Trophoblast cell (in vitro differentiated cells and primary cell): ENCODE measurements around the gene SH3GLB1.
"Not testable (repeated sequence)": the region's sequence is repeated elsewhere in the genome, so short reads cannot be mapped to it uniquely, and the experiment has no call there.

ENCODE experiments used
- DNase-seq, 2 donors: peaks; one replicate each; pipeline ENCODE4 v3.0.0-alpha.2; 2016
- H2AFZ ChIP-seq: 2 replicates; pipeline ENCODE4 v1.6.1; 2013; ENCODE audit warnings: low read length, moderate library complexity, mild to moderate bottlenecking; ENCODE audit not compliant: insufficient read depth, poor library complexity
- H2AK5ac ChIP-seq: 2 replicates; pipeline ENCODE4 v1.6.1; 2013; ENCODE audit warnings: mild to moderate bottlenecking, low read length
- H2BK120ac ChIP-seq: 2 replicates; pipeline ENCODE4 v1.6.1; 2013; ENCODE audit warnings: low read length, mild to moderate bottlenecking, moderate library complexity; ENCODE audit not compliant: insufficient read depth, poor library complexity
- H2BK12ac ChIP-seq: 2 replicates; pipeline ENCODE4 v1.6.1; 2013; ENCODE audit warnings: mild to moderate bottlenecking, low read length, moderate library complexity
- H2BK5ac ChIP-seq: 2 replicates; pipeline ENCODE4 v1.6.1; 2013; ENCODE audit warnings: low read length, low read depth, moderate library complexity, mild to moderate bottlenecking; ENCODE audit not compliant: poor library complexity
- H3K14ac ChIP-seq: 2 replicates; pipeline ENCODE4 v1.6.1; 2013; ENCODE audit warnings: mild to moderate bottlenecking, low read length
- H3K18ac ChIP-seq: 2 replicates; pipeline ENCODE4 v1.6.1; 2013; ENCODE audit warnings: mild to moderate bottlenecking, low read length
- H3K23ac ChIP-seq: 2 replicates; pipeline ENCODE4 v1.6.1; 2013; ENCODE audit warnings: low read length
- H3K27ac ChIP-seq: 2 replicates; pipeline ENCODE4 v1.5.1; 2013; ENCODE audit warnings: low read depth, mild to moderate bottlenecking, inconsistent platforms, low read length, moderate library complexity
- H3K27me3 ChIP-seq: 2 replicates; pipeline ENCODE4 v1.6.1; 2013; ENCODE audit warnings: inconsistent platforms, mild to moderate bottlenecking, low read length, moderate library complexity; ENCODE audit not compliant: insufficient read depth
- H3K36me3 ChIP-seq, 2 experiments: 1 replicate in 1 of 2; 2 replicates in 1 of 2; pipeline ENCODE4 v1.6.1; 2013; ENCODE audit warnings: low read length in 2 of 2, mild to moderate bottlenecking in 2 of 2, moderate library complexity in 1 of 2; ENCODE audit not compliant: insufficient read depth in 2 of 2, control insufficient read depth in 1 of 2
- H3K4ac ChIP-seq: 2 replicates; pipeline ENCODE4 v1.6.1; 2013; ENCODE audit warnings: low read depth, mild to moderate bottlenecking, low read length, moderate library complexity
- H3K4me1 ChIP-seq, 2 experiments: 1 replicate in 1 of 2; 2 replicates in 1 of 2; pipeline ENCODE4 v1.6.1; 2013; ENCODE audit warnings: low read length in 2 of 2, mild to moderate bottlenecking in 2 of 2, moderate library complexity in 1 of 2; ENCODE audit not compliant: insufficient read depth in 2 of 2, control insufficient read depth in 1 of 2
- H3K4me2 ChIP-seq: 2 replicates; pipeline ENCODE4 v1.6.1; 2013; ENCODE audit warnings: inconsistent platforms, mild to moderate bottlenecking, low read length, moderate library complexity
- H3K4me3 ChIP-seq: 2 replicates; pipeline ENCODE4 v1.5.1; 2013; ENCODE audit warnings: mild to moderate bottlenecking, low read depth, low read length, inconsistent platforms
- H3K79me1 ChIP-seq: one replicate; pipeline ENCODE4 v1.6.1; 2013; ENCODE audit warnings: low read length
- H3K79me2 ChIP-seq: 2 replicates; pipeline ENCODE4 v1.6.1; 2013; ENCODE audit warnings: low read length, mild to moderate bottlenecking; ENCODE audit not compliant: control insufficient read depth, insufficient read depth, poor library complexity
- H3K9ac ChIP-seq: 2 replicates; pipeline ENCODE4 v1.6.1; 2013; ENCODE audit warnings: mild to moderate bottlenecking, low read length
- H3K9me3 ChIP-seq: 2 replicates; pipeline ENCODE4 v1.6.1; 2013; ENCODE audit warnings: low read depth, mild to moderate bottlenecking, control low read depth, inconsistent platforms, low read length; ENCODE audit not compliant: insufficient read depth
- H4K12ac ChIP-seq: 2 replicates; pipeline ENCODE4 v1.6.1; 2013; ENCODE audit warnings: low read depth, mild to moderate bottlenecking, low read length, moderate library complexity
- H4K8ac ChIP-seq: 2 replicates; pipeline ENCODE4 v1.6.1; 2013; ENCODE audit warnings: low read depth, mild to moderate bottlenecking, low read length, moderate library complexity
- H4K91ac ChIP-seq: one replicate; pipeline ENCODE4 v1.6.1; 2013; ENCODE audit warnings: low read depth, mild to moderate bottlenecking, low read length, moderate library complexity
- WGBS: extraction: QIAGEN DNeasy Blood & Tissue Kit; methylation state at CpG from one replicate; pipeline ENCODE4 v1.1.7; 2013; ENCODE audit warnings: missing lambda C conversion rate; ENCODE audit not compliant: insufficient read length, insufficient coverage; ENCODE audit errors: extremely low coverage; 5-methylcytosine and 5-hydroxymethylcytosine counted together

The SH3GLB1 gene

DNA sequence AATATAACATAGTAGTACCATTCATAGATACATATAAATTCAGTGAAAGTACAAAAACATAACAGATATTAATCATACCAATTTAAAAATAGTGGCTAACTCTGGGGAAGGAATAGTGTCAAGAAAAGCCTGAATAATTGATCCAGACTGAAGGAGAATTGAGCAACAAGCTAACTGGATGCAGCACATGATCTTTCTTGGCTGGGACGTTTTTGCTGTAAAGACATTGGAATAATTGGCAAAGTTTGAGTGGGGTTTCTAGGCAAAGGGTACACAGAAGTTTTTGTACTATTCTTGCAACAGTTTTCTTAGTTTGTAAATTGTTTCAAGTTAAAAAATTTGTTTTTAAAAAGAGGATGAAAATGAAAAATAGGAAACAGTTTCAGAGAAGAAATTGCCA lies 2.6 kb upstream of the SH3GLB1 start:
- H2BK12ac ChIP-seq = no peak overlapping the region
- H3K9ac ChIP-seq = no peak overlapping the region
- no peak overlapping the region for H4K8ac ChIP-seq
- no peaks in the 10 kb centered on the region for H3K4me1 ChIP-seq
- H3K4me3 ChIP-seq = no peak overlapping the region
- no peaks in the 10 kb centered on the region for H3K36me3 ChIP-seq
- no peak overlapping the region for H4K91ac ChIP-seq
- H3K23ac ChIP-seq = no peak overlapping the region
- peaks cover 7% of the 10 kb centered on the region for H3K79me2 ChIP-seq
- H2BK120ac ChIP-seq = no peak overlapping the region
- H2AK5ac ChIP-seq = no peak overlapping the region
- WGBS = no CpG with 5 or more reads among the region's 1 CpG
- H4K12ac ChIP-seq = no peak overlapping the region
- H3K27me3 ChIP-seq = no peaks in the 10 kb centered on the region
- no peak overlapping the region for H3K4me2 ChIP-seq
- H3K4ac ChIP-seq = no peak overlapping the region
- no peak overlapping the region for H3K18ac ChIP-seq
- H3K79me1 ChIP-seq = peaks cover 11% of the 10 kb centered on the region
- no peak overlapping the region for H2AFZ ChIP-seq
- H3K9me3 ChIP-seq = no peaks in the 10 kb centered on the region
- H3K14ac ChIP-seq = no peak overlapping the region
- H3K27ac ChIP-seq = no peak overlapping the region
- DNase-seq = no peak
- H2BK5ac ChIP-seq = no peak overlapping the region

DNA sequence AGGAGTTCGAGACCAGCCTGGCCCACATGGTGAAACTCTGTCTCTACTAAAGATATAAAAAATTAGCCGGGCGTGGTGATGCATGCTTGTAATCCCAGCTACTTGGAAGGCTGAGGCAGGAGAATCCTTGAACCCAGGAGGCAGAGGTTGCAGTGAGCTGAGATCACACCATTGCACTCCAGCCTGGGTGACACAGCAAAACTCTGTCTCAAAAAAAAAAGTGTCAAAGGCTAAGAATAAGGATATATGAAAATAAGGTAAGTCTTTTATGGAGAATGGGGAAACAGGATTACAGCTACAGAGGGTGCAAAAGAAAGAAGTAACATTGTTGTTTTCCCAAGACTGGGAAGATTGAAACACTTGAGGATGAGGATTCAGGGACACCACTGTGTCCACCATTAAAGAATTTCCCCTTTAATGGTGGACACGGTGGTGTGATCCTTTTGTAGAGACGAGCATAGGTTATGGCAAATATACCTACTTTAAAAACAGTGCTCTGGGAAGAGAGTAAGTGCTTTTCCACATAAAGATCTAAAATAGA lies 1.4 kb upstream of the SH3GLB1 start:
- not testable (repeated sequence) for H3K4me2 ChIP-seq, H3K27me3 ChIP-seq, H2BK12ac ChIP-seq, H3K23ac ChIP-seq, H3K18ac ChIP-seq, H2BK120ac ChIP-seq, DNase-seq, H2AK5ac ChIP-seq, H3K9ac ChIP-seq, H3K79me2 ChIP-seq, H3K27ac ChIP-seq, H4K8ac ChIP-seq, H3K4me3 ChIP-seq, H4K91ac ChIP-seq, H3K14ac ChIP-seq, H4K12ac ChIP-seq, H3K36me3 ChIP-seq, H3K4me1 ChIP-seq, H3K4ac ChIP-seq, H3K9me3 ChIP-seq, H2BK5ac ChIP-seq, H2AFZ ChIP-seq
- WGBS = no CpG with 5 or more reads among the region's 5 CpGs
- H3K79me1 ChIP-seq = peaks cover 11% of the 10 kb centered on the region

DNA sequence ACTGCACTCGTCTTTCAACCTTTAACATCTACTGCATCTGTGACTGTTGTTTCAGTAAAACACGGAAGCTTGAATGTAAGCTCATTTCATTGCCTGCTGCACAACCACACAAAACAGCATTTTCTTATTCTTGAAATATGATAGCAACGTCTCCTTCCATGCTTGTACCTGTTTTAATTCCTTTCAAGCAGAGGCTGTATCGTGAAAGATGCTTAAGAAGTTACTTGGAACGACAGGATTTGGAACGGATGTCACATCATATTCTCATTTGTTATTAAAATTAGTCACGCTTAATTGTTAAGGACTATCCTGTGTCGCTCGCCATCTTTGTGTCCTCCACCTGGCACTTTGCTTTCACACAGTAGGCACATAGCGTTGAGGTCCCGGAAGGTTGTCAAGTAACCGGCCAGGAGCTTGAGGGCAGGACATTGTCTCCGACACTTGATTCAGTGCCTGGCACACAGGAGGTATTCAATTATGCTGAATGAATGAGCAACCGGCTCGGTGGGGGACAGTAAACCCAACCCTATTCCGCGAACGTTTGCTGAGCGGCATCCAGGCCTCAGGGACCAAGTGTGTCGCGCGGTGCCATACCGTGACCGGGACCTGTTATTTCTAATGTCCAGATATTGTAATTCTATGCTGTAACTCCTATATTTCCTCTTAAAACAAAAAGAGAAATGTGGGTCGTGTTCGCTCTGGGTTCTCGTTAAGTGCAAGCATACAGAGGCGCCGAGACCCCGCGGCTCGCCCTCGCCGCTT lies 499 bp upstream of the SH3GLB1 start:
- Histone ChIP-seq H3K4me2 (peak overlapping the region; percentile 59), H2AFZ (peak overlapping the region; percentile 69), H3K14ac (no peak overlapping the region), H4K8ac (peak overlapping the region; percentile 18), H3K23ac (no peak overlapping the region), H2BK120ac (no peak overlapping the region), H3K4me1 (no peaks in the 10 kb centered on the region), H3K79me2 (peaks cover 7% of the 10 kb centered on the region), H4K12ac (peak overlapping the region; percentile 39), H3K4ac (no peak overlapping the region), H2BK12ac (no peak overlapping the region), H3K9ac (no peak overlapping the region), H3K27ac (no peak overlapping the region), H3K79me1 (peaks cover 11% of the 10 kb centered on the region), H3K36me3 (no peaks in the 10 kb centered on the region), H3K18ac (no peak overlapping the region), H2BK5ac (no peak overlapping the region), H3K27me3 (no peaks in the 10 kb centered on the region), H4K91ac (no peak overlapping the region), H3K9me3 (no peaks in the 10 kb centered on the region), H2AK5ac (no peak overlapping the region), H3K4me3 (peak overlapping the region; percentile 69)
- DNase-seq = no peak
- no CpG with 5 or more reads among the region's 34 CpGs for WGBS

DNA sequence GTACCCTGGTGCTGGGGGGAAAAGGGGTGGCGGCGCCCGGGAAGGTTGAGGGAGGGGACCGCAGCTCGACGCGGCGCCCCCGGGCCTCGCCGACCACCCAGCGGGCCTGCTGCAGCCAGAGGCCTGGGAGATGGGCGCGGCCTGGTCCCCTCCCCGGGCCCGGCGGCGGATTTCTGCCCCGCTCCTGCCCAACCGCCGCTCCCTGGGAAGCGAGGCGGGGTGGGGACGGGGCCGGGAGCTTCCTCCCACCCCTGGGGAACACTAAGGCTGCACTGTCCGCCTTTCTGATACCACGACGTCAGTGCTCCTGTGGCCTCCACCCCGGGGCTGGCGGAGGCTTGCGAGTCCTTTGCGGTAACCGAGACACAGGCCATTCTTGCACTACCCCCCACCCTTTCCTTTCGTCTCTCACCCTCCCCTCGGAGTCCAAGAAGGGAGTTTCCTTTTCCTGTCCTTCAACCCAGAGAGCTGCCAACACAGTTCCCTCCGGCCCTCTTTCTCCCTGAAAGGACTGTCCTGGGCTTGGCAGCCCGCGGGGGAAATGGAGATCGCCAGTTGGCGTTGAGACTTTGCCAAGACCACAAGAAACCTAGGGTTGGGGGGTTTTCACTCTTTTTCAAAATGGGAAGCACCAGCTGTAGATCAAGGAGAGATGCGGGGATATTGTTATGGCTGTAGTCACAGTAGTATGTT lies 742 bp downstream of the SH3GLB1 start:
- Histone ChIP-seq H3K4ac (peak overlapping the region; percentile 73), H4K91ac (peak overlapping the region; percentile 97), H3K4me2 (peak overlapping the region; percentile 59), H2AFZ (peak overlapping the region; percentile 90), H2BK12ac (no peak overlapping the region), H3K79me2 (peaks cover 7% of the 10 kb centered on the region), H2AK5ac (peak overlapping the region; percentile 42), H3K9me3 (no peaks in the 10 kb centered on the region), H2BK5ac (peak overlapping the region; percentile 83), H3K36me3 (no peaks in the 10 kb centered on the region), H3K23ac (no peak overlapping the region), H3K18ac (peak overlapping the region; percentile 90), H3K14ac (peak overlapping the region; percentile 98), H3K79me1 (peaks cover 11% of the 10 kb centered on the region), H3K27ac (peak overlapping the region; percentile 96), H2BK120ac (peak overlapping the region; percentile 67), H4K8ac (peak overlapping the region; percentile 89), H3K4me3 (peak overlapping the region; percentile 95), H3K9ac (peak overlapping the region; percentile 90), H3K4me1 (no peaks in the 10 kb centered on the region), H4K12ac (peak overlapping the region; percentile 88), H3K27me3 (no peaks in the 10 kb centered on the region)
- peak; percentile 57 to 63 for DNase-seq
- no CpG with 5 or more reads among the region's 41 CpGs for WGBS
